ENCODE measurements around the gene DOK1. TPM values are rescaled to one million over a fixed set of nuclear protein-coding genes. Genes with fewer than 3 reads are reported as not detected.

DOK1 gene
- polyA plus RNA-seq, 3 donors, result 48.0 to 53.6 (median 49.3) TPM

DNA sequence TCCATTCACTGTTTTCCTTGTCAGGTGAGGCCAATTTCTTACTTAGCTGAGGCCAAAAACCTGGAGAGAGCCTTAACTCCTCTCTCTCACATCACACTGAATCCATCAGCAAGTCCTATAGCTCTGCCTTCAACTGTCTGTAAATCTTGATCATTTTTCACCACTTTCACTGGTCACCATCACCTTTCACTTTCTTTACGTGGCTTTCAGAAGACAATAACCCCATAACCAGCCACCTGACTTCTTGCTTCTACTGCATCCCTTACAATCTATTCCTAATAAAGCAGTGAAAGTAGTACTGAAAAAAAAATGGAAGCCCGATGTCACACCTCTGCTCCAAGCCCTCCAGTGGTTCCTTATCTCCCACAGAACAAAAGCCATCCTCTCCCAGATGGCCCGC lies 8.5 kb upstream of the DOK1 start:
- Mint-ChIP-seq H3K4me1 (peaks cover 21% of the 10 kb centered on the region), H3K4me3 (no peak overlapping the region), H3K27me3 (ENCODE audit: low read depth in 3 of 3) (peaks cover 5 to 7% (median 6%) of the 10 kb centered on the region in 3 donors), H3K27ac (no peak overlapping the region), H3K9me3 (no peaks in the 10 kb centered on the region), H3K36me3 (peaks cover 15 to 17% of the 10 kb centered on the region in 2 donors)
- Histone ChIP-seq H3K36me3 (replicated peaks in 1 of 2; ENCODE audit: control insufficient read depth in 1 of 2, insufficient read depth in 2 of 2, low read length in 2 of 2) (peaks cover 0 to 1% of the 10 kb centered on the region in 2 donors), H3K79me2 (ENCODE audit: insufficient read depth, low read length) (peaks cover 18% of the 10 kb centered on the region), H3K4me3 (replicated peaks in 1 of 3; ENCODE audit: low read depth in 2 of 3, low read length in 3 of 3) (no peak overlapping the region), H2AFZ (ENCODE audit: insufficient read depth, low read depth, low read length, poor library complexity, severe bottlenecking) (no peak overlapping the region), H3K27me3 (ENCODE audit: control insufficient read depth in 2 of 2, insufficient read depth in 2 of 2, low read length in 2 of 2) (no peaks in the 10 kb centered on the region), H4K20me1 (ENCODE audit: insufficient read depth, low read length) (no peaks in the 10 kb centered on the region), H3K4me2 (replicated peaks; ENCODE audit: extremely low read depth, low read length, poor library complexity, severe bottlenecking) (no peak overlapping the region), H3K9ac (ENCODE audit: insufficient read depth, low read length, poor library complexity, severe bottlenecking) (no peak overlapping the region), H3K27ac (ENCODE audit: low read depth in 1 of 2, low read length in 2 of 2) (no peak overlapping the region), H3K9me3 (replicated peaks in 1 of 2; ENCODE audit: control insufficient read depth in 1 of 2, insufficient read depth in 1 of 2, low read length in 2 of 2) (no peaks in the 10 kb centered on the region), H3K4me1 (ENCODE audit: control insufficient read depth in 1 of 2, insufficient read depth in 2 of 2, low read length in 2 of 2) (peaks cover 15 to 22% of the 10 kb centered on the region in 2 donors)
- WGBS (ENCODE audit: insufficient coverage), result 94% methylated on average over 2 of the region's 3 CpGs
- TF ChIP-seq, protein P1, sequence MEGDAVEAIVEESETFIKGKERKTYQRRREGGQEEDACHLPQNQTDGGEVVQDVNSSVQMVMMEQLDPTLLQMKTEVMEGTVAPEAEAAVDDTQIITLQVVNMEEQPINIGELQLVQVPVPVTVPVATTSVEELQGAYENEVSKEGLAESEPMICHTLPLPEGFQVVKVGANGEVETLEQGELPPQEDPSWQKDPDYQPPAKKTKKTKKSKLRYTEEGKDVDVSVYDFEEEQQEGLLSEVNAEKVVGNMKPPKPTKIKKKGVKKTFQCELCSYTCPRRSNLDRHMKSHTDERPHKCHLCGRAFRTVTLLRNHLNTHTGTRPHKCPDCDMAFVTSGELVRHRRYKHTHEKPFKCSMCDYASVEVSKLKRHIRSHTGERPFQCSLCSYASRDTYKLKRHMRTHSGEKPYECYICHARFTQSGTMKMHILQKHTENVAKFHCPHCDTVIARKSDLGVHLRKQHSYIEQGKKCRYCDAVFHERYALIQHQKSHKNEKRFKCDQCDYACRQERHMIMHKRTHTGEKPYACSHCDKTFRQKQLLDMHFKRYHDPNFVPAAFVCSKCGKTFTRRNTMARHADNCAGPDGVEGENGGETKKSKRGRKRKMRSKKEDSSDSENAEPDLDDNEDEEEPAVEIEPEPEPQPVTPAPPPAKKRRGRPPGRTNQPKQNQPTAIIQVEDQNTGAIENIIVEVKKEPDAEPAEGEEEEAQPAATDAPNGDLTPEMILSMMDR (IDR thresholded peaks at IDR 0.05), result no peak
- intact Hi-C loops (cut with micrococcal nuclease), result loop anchor here in 1 of 2 donors (10.0 kb wide), 1 partner anchor 151 kb away; no protein-coding TSS in a partner anchor
- DNase-seq, result no peak

- TF ChIP-seq, protein P1 (IDR thresholded peaks at IDR 0.05), result no peak
- Histone ChIP-seq H3K4me2 (replicated peaks; ENCODE audit: extremely low read depth, low read length, poor library complexity, severe bottlenecking) (peak overlapping the region; percentile 100), H3K27ac (ENCODE audit: low read depth in 1 of 2, low read length in 2 of 2) (no peak overlapping the region)
These were observed 6.1 kb upstream of the DOK1 start for GRCh38 chr2:74548285-74548899.

More at GRCh38 chr2:74548285-74548899, 6.1 kb upstream of the DOK1 start:
- Histone ChIP-seq H3K79me2 (ENCODE audit: insufficient read depth, low read length) (peaks cover 25% of the 10 kb centered on the region), H3K9ac (ENCODE audit: insufficient read depth, low read length, poor library complexity, severe bottlenecking) (peak overlapping the region; percentile 62), H3K36me3 (replicated peaks in 1 of 2; ENCODE audit: control insufficient read depth in 1 of 2, insufficient read depth in 2 of 2, low read length in 2 of 2) (no peaks in the 10 kb centered on the region), H4K20me1 (ENCODE audit: insufficient read depth, low read length) (no peaks in the 10 kb centered on the region), H3K4me1 (ENCODE audit: control insufficient read depth in 1 of 2, insufficient read depth in 2 of 2, low read length in 2 of 2) (peaks cover 19 to 28% of the 10 kb centered on the region in 2 donors), H3K27me3 (ENCODE audit: control insufficient read depth in 2 of 2, insufficient read depth in 2 of 2, low read length in 2 of 2) (no peaks in the 10 kb centered on the region), H2AFZ (ENCODE audit: insufficient read depth, low read depth, low read length, poor library complexity, severe bottlenecking) (peak overlapping the region; percentile 96), H3K4me3 (replicated peaks in 1 of 3; ENCODE audit: low read depth in 2 of 3, low read length in 3 of 3) (peak overlapping the region; percentile 10 to 86 (median 68)), H3K9me3 (replicated peaks in 1 of 2; ENCODE audit: control insufficient read depth in 1 of 2, insufficient read depth in 1 of 2, low read length in 2 of 2) (no peaks in the 10 kb centered on the region)
- DNase-seq, result no peak
- Mint-ChIP-seq H3K4me1 (peaks cover 32% of the 10 kb centered on the region), H3K27ac (peak overlapping the region in 1 of 7 donors; percentile 34), H3K4me3 (peak overlapping the region; percentile 75 to 85), H3K27me3 (ENCODE audit: low read depth in 3 of 3) (peaks cover 5 to 7% (median 6%) of the 10 kb centered on the region in 3 donors), H3K36me3 (peaks cover 17 to 22% of the 10 kb centered on the region in 2 donors), H3K9me3 (no peaks in the 10 kb centered on the region)
- intact Hi-C loops (cut with micrococcal nuclease), result loop anchor here in 1 of 2 donors (10.0 kb wide), 1 partner anchor 154 kb away; no protein-coding TSS in a partner anchor
- 33% methylated on average over 26 of the region's 26 CpGs for WGBS (ENCODE audit: insufficient coverage)

Data from CD14-positive monocyte (primary cell).